Heart left ventricle (tissue), 16 donors: ENCODE results near the gene NKAIN2. TPM values are rescaled to one million over a fixed set of nuclear protein-coding genes. Genes with fewer than 3 reads are reported as not detected.
"Not testable (repeated sequence)": the region's sequence is repeated elsewhere in the genome, so short reads cannot be mapped to it uniquely, and the experiment has no call there.

Experiments
- ATAC-seq, 4 donors: fragments of 200-7000 bp; cut with Tn5 transposase; one replicate each; pipeline ENCODE4 v1.9.1; 2020 to 2022; ENCODE audit warnings: moderate library complexity in 4 of 4, mild to moderate bottlenecking in 3 of 4, moderate number of reproducible peaks in 1 of 4
- DNase-seq, 5 donors: peaks; one replicate each; pipeline ENCODE4 v3.0.0-alpha.2; 2020
- H3K27ac ChIP-seq, 12 donors: fragments of 200-600 bp; sonication (generic) in 4 of 12; one replicate each; pipeline versions ENCODE4 v1.5.0 to v1.8.0; 2016 to 2022; ENCODE audit warnings: mild to moderate bottlenecking in 2 of 12
- H3K27me3 ChIP-seq, 9 donors: fragments of 200-600 bp; sonication (generic) in 2 of 9; one replicate each; pipeline versions ENCODE4 v1.5.1 to v1.8.0; 2016 to 2022; ENCODE audit warnings: mild to moderate bottlenecking in 3 of 9
- H3K36me3 ChIP-seq, 9 donors: fragments of 200-600 bp; sonication (generic) in 2 of 9; one replicate each; pipeline versions ENCODE4 v1.5.0 to v1.8.0; 2018 to 2022; ENCODE audit warnings: mild to moderate bottlenecking in 2 of 9
- H3K4me1 ChIP-seq, 12 donors: fragments of 200-600 bp; sonication (generic) in 4 of 12; one replicate each; pipeline versions ENCODE4 v1.5.0 to v1.8.0; 2016 to 2022; ENCODE audit warnings: mild to moderate bottlenecking in 3 of 12
- H3K4me3 ChIP-seq, 12 donors: fragments of 200-600 bp; sonication (generic) in 4 of 12; one replicate each; pipeline versions ENCODE4 v1.5.0 to v1.8.0; 2017 to 2022; ENCODE audit warnings: mild to moderate bottlenecking in 9 of 12, moderate library complexity in 4 of 12
- H3K9me3 ChIP-seq, 12 donors: fragments of 200-600 bp; sonication (generic) in 4 of 12; one replicate each; pipeline versions ENCODE4 v1.5.0 to v1.8.0; 2016 to 2022; ENCODE audit warnings: mild to moderate bottlenecking in 1 of 12
- POLR2A ChIP-seq, 2 donors: fragments of 450-650 bp; IDR thresholded peaks; one replicate each; pipeline ENCODE4 v1.6.1; 2017; ENCODE audit warnings: antibody characterized with exemption in 2 of 2, mild to moderate bottlenecking in 2 of 2, moderate library complexity in 2 of 2
- WGBS, 4 donors: extraction: QIAGEN DNeasy Blood & Tissue Kit in 2 of 4; methylation state at CpG; one replicate each; pipeline versions ENCODE4 v1.1.5 to v1.1.7; 2013 to 2018; 5-methylcytosine and 5-hydroxymethylcytosine counted together
- intact Hi-C, 10 donors: fragments of 100-400 bp; cut with DNase I; formaldehyde crosslinking; loops; one replicate each; pipeline versions ENCODE4 v1.11.1 to v1.14.2; 2022
- polyA plus RNA-seq, 2 donors: library from polyadenylated mRNA; stranded (reverse); fragments of 200-250 nt; gene quantifications; one replicate each; pipeline ENCODE4 v1.2.3, GENCODE V29; 2013
- total RNA-seq, 9 donors: library from RNA; depleted of rRNA in 2 of 9; stranded (reverse); fragments of >200 nt in 2 of 9; fragmentation: NEBNext Ultra II Directional in 3 of 9; extraction: Animal tissue kit (Norgen Biotek cat#: 25700) in 3 of 9; gene quantifications; one replicate each; pipeline versions ENCODE4 v1.1.0 to v1.2.4, GENCODE V29; 2016 to 2023
- TF ChIP-seq, protein P1 (sequence below), 12 donors: fragments of 200-600 bp; sonication (generic) in 4 of 12; IDR thresholded peaks; one replicate each; pipeline versions ENCODE4 v1.5.0 to v1.8.0; 2018 to 2022; ENCODE audit warnings: antibody characterized with exemption in 12 of 12, mild to moderate bottlenecking in 5 of 12
- donor health status: ischemic (EF 13 %, LVEDD 7.1; RV severe dilation, severe dysfunction).
- donor health status: healthy with polysubstance abuse.
- donor health status: DM: no; HTN: yes; CAD: no.
- donor health status: DM: no; HTN: no; CAD: no.
- donor health status: ischemic (EF 25% LVEDD 6.9; RV normal size, moderate dysfunction).
- donor health status: ischemic (EF 25% LVEDD 5.7; RV mildly dilated, moderate dysfunction).
- donor health status: healthy.
- donor health status: DM: yes; HTN: yes; CAD: no.
- donor health status: ischemic (EF 35%, LVEDD 5.7; RV mildly dilated, moderate dysfunction).
- donor health status: nonischemic (EF 11% LVEDD 7.7; RV severe dilation, severe dysfunction).
- donor health status: DM: yes; HTN: yes; CAD: no.
- donor health status: PGD.
- donor health status: ischemic (EF 29% LVEDD 5.4; RV normal size, mild dysfunction).
- donor health status: nonischemic (EF 23%, LVEDD 6.1; RV moderate dilation, normal function).

Gene NKAIN2
- total and polyA plus RNA-seq, 11 donors, result 0.19 to 0.83 (median 0.33) TPM; not detected in 2

DNA sequence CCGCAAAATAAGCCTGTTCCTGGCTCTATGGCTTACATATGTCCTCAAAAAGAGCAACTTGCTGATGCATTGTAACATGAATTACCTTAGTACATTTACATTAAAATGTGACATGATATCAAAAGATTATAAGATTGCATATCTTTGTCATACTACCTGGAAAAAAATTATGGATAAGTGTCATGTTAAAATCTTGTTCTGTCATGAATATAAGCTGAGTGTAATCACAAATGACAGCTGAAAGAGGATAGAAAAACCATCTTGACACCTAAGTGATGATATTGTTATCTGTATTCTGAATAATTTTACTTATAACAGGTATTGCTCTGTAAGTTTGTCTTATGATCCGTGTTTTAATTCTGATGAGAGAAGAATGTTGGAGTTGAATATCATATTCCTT lies 655.6 kb downstream of the NKAIN2 start:
- no peaks in the 10 kb centered on the region for H3K27me3 ChIP-seq
- no peak for TF ChIP-seq POLR2A (IDR thresholded peaks at IDR 0.05)
- TF ChIP-seq, protein P1, sequence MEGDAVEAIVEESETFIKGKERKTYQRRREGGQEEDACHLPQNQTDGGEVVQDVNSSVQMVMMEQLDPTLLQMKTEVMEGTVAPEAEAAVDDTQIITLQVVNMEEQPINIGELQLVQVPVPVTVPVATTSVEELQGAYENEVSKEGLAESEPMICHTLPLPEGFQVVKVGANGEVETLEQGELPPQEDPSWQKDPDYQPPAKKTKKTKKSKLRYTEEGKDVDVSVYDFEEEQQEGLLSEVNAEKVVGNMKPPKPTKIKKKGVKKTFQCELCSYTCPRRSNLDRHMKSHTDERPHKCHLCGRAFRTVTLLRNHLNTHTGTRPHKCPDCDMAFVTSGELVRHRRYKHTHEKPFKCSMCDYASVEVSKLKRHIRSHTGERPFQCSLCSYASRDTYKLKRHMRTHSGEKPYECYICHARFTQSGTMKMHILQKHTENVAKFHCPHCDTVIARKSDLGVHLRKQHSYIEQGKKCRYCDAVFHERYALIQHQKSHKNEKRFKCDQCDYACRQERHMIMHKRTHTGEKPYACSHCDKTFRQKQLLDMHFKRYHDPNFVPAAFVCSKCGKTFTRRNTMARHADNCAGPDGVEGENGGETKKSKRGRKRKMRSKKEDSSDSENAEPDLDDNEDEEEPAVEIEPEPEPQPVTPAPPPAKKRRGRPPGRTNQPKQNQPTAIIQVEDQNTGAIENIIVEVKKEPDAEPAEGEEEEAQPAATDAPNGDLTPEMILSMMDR (IDR thresholded peaks at IDR 0.05), result no peak
- H3K4me1 ChIP-seq, result no peaks in the 10 kb centered on the region
- peaks cover 0 to 7% (median under 1%) of the 10 kb centered on the region in 12 donors for H3K9me3 ChIP-seq
- ATAC-seq (no peak), DNase-seq (no peak)
- no peak overlapping the region for H3K4me3 ChIP-seq
- H3K27ac ChIP-seq, result no peak overlapping the region
- 81 to 90% (median 88%) methylated on average over 2 of the region's 2 CpGs for WGBS, 4 donors
- H3K36me3 ChIP-seq, result no peaks in the 10 kb centered on the region
- intact Hi-C loops, result no loop called here

DNA sequence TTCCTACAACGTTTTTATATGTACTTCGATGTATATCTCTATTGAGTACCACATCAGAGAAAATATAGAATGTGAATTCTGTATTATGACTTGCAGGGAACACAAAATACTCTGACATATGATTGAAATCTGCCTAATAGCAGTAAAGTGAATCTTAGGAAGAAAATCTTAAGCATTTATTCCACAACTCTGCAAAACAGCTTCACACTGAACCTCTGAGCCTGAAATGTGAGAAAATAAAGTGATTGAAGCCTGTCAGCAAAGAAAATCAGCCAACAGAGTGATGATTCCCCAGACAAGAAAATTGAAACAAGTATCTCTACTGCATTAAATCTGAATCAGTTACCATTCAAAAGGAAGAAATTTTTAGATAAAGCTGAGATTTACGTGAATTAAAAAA lies 659.1 kb downstream of the NKAIN2 start:
- WGBS, 4 donors, result 63 to 83% (median 75%) methylated on average over 3 of the region's 3 CpGs
- ATAC-seq, result no peak

DNA sequence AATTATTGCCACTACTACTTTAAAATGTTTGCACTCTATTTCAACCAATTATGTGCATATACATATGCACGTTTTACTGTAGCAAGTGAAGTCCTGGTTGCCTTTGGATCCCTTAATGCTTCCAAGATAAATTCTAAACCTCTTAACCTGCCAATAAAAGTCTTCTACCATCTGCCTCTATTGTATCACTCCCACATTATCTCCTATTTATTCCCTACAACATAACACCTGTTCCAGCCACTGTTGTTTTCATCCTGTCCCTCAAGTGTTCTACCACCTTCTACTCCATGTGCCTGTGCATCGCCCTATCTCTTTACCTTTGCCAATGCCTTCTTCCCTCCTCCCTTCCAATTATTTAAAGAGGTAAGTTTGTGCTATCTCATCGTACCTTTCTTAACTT lies 659.6 kb downstream of the NKAIN2 start:
- intact Hi-C loops, result no loop called here
- H3K27ac ChIP-seq, result no peak overlapping the region
- no peak overlapping the region for H3K4me3 ChIP-seq
- DNase-seq (no peak), ATAC-seq (no peak)
- 79 to 88% (median 83%) methylated on average over 3 of the region's 3 CpGs for WGBS, 4 donors
- H3K4me1 ChIP-seq, result no peaks in the 10 kb centered on the region
- H3K27me3 ChIP-seq, result no peaks in the 10 kb centered on the region
- no peak for TF ChIP-seq POLR2A (IDR thresholded peaks at IDR 0.05)
- TF ChIP-seq, protein P1 (IDR thresholded peaks at IDR 0.05), result no peak
- no peaks in the 10 kb centered on the region for H3K36me3 ChIP-seq
- peaks cover 0 to 12% (median 5%) of the 10 kb centered on the region in 12 donors for H3K9me3 ChIP-seq

More for the DNA sequence above, 659.1 kb downstream of the NKAIN2 start:
- Histone ChIP-seq H3K36me3 (no peaks in the 10 kb centered on the region), H3K4me1 (no peaks in the 10 kb centered on the region), H3K27me3 (no peaks in the 10 kb centered on the region), H3K4me3 (no peak overlapping the region), H3K27ac (no peak overlapping the region), H3K9me3 (peaks cover 0 to 12% (median 5%) of the 10 kb centered on the region in 12 donors)
- TF ChIP-seq, protein P1 (IDR thresholded peaks at IDR 0.05), result no peak
- no peak for TF ChIP-seq POLR2A (IDR thresholded peaks at IDR 0.05)
- no peak for DNase-seq
- intact Hi-C loops, result no loop called here

DNA sequence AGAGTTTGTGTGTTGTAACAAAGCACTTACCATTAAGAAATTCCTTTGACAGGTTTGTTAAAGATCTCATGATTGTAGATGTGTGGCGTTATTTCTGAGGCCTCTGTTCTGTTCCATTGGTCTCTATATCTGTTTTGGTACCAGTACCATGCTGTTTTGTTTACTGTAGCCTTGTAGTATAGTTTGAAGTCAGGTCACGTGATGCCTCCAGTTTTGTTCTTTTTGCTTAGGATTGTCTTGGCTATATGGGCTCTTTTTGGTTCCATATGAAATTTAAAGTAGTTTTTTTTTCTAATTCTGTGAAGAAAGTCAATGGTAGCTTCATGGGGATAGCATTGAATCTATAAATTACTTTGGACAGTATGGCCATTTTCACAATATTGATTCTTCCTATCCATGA lies 660.9 kb downstream of the NKAIN2 start:
- DNase-seq, ATAC-seq, H3K27ac ChIP-seq, H3K4me1 ChIP-seq, intact Hi-C loops, H3K36me3 ChIP-seq, H3K27me3 ChIP-seq, H3K4me3 ChIP-seq: not testable (repeated sequence)
- 71 to 81% (median 76%) methylated on average over 2 of the region's 2 CpGs for WGBS, 4 donors
- H3K9me3 ChIP-seq, result peaks cover 0 to 12% (median 5%) of the 10 kb centered on the region in 12 donors

DNA sequence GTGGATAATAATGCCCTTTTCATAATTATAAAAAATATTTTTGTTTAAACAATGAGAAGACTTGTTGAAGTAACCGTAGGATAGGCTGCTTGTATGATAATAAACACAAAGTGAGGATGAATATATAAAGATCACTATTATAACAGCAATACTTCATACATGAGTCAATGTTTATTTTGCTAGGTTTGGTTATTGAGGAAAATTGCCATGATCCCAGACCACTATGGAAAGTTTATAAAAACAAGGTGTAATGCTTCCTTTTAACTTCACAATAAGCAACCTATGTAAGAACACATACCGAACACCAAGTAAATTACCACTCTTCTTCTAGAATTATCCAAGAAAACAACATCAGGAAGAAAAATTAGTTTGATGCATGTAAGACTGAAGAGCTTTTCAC lies 663.3 kb downstream of the NKAIN2 start:
- no peak overlapping the region for H3K4me3 ChIP-seq
- intact Hi-C loops, result no loop called here
- no peak for TF ChIP-seq POLR2A (IDR thresholded peaks at IDR 0.05)
- TF ChIP-seq, protein P1 (IDR thresholded peaks at IDR 0.05), result no peak
- H3K4me1 ChIP-seq, result no peaks in the 10 kb centered on the region
- H3K9me3 ChIP-seq, result peaks cover 0 to 12% (median 5%) of the 10 kb centered on the region in 12 donors
- ATAC-seq (no peak), DNase-seq (no peak)
- 83 to 91% (median 88%) methylated on average over 2 of the region's 2 CpGs for WGBS, 4 donors
- H3K27ac ChIP-seq, result no peak overlapping the region
- no peaks in the 10 kb centered on the region for H3K27me3 ChIP-seq
- no peaks in the 10 kb centered on the region for H3K36me3 ChIP-seq
